GM18858 (cell line): ENCODE measurements around the gene ABCG2.

Experiments used
- ATAC-seq: cut with Tn5 transposase; IDR thresholded peaks from one replicate; pipeline ENCODE4 v1.9.1; 2021; ENCODE audit not compliant: unreplicated experiment

The ABCG2 gene

GRCh38 chr4:88077911-88078524 lies 80.4 kb downstream of the ABCG2 start:
- no peak for ATAC-seq

GRCh38 chr4:88075336-88075735 lies 83.1 kb downstream of the ABCG2 start:
- no peak for ATAC-seq

DNA sequence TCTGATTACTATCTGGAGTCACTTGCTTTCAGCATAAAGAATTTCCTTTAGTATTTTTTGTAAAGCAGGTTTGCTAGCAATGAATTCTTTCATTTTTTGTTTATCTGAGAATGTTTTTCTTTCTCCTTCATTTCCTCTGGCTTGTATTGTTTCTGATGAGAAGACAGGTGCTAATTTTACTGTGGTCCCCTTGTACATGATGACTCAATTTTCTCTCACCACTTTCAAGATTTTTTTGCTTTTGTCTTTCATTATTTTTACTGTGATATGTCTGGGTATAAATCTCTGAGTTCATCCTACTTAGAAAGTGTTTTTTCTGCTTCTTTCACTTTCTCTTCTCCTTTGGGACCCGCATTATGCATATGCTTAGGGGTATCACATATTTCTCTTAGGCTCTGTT lies 88.4 kb downstream of the ABCG2 start:
- no peak for ATAC-seq

- no peak for ATAC-seq
Measured at GRCh38 chr4:88064410-88064809, 94.0 kb downstream of the ABCG2 start.

DNA sequence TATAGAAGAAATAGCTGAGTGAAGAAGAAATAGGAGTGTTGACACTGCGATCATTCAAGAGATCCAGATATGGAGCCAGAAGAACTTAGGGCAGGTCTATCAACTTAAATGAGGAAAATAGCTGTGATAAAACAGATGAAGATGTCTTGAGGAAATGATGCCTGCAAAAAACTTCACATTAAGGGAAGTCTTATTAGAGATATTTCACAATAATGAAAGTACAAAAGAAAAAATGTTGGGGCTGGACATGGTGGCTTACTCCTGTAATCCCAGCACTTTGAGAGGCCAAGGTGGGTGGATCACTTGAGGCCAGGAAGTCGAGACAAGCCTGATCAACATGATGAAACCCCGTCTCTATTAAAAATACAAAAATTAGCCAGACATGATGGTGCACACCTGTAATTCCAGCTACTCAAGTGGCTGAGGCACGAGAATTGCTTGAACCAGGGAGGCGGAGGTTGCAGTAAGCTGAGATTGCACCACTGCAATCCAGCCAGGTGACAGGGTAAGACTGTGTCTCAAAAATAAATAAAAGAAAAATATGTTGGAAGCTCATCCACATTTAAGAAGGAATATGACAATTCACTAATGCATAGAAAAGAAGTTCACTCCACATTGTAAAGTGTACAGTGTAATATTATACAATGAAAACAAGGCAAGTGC lies 94.7 kb downstream of the ABCG2 start:
- ATAC-seq: no peak

- ATAC-seq: no peak
Measured at GRCh38 chr4:88062843-88063242, 95.6 kb downstream of the ABCG2 start.

DNA sequence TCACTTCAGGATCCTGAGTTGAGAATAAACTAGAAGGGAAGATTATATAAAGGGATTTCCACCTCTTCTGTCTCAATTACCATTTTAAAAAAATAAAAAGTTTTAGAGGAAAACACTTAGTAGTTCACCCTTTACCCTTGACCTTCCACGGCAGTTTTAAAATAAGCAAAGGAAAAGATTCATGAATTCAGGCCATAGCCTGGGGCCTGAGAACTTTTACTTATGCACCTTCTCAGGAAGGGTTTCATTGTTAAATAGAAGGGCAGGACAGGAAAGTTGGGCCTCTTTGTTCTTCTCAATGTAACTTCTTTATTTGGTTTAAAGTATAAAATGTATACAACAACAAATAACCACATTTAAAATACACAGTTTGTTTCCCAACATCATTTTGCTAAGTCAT lies 96.1 kb downstream of the ABCG2 start:
- no peak for ATAC-seq

DNA sequence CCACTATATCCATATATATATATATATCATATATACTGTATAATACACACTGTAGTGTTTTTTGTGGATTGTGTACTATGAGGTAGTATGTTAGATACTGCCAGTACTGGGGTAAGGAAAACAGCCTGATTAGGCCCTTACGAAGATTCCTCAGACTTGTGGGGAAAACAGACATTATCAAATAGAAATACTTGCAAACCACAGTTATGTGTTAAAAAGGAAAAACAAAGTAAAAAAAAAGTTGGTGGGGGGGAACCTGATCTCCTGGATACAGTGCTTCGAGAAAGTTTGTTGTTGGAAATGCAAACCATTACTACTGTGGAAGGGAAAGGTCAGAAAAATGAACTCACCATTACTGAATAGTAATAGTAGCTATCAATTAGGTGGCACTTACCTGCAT lies 98.0 kb downstream of the ABCG2 start:
- ATAC-seq: no peak

DNA sequence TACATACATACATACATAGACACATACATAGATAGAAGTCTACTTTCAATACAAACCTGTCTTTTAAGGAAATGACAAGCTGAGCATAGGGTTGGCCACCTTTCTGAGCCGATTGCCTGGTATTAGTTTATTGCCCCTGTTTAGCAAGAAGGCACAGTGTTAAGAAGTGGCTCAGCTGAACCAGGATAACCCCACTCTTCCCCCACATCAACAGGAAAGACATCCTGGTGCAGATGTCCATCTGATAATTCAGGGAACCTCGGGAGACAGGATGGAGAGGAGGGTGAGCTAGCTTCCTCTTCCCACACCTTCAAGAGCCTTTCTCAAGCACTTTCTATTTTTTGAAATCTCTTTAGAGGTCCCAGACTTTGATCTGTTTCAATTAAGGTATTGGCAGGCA lies 98.7 kb downstream of the ABCG2 start:
- ATAC-seq: no peak

DNA sequence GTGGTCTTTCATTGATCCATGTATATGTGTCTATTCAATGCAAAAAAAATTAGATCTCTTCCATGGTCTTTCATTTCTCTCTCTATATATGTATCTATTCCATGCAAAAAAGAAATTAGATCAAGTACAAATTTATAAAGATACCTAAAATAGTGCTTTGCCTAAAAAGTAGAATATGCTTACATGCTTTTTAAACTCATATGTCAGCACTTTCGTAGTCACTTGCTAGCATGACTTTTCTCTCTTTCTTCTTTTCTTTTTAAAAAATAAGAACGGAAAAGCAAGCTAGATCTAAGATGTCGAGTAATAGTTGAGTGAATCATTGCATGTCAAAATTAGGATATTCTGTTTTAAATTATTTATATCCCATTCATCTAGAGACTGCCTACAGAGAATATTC lies 100.1 kb downstream of the ABCG2 start:
- no peak for ATAC-seq

DNA sequence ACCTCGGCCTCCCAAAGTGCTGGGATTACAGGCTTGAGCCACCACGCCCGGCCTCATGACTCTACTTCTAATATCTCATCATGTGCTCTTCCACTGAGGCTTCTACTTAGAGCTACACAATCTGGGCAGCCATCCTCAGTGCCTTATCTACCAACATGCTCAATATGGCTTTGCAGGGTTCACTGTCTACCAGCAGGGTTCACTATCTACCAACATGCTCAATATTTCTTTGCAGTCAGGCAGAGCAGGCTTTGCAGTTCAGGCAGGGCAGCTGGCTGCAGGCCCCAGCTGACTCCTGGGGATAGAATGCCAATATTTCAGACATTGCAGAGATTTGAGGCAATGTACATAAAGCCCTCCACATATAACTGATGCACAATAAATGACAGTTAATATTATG lies 103.5 kb downstream of the ABCG2 start:
- no peak for ATAC-seq

- ATAC-seq: no peak
Measured at GRCh38 chr4:88054229-88054628, 104.2 kb downstream of the ABCG2 start.

DNA sequence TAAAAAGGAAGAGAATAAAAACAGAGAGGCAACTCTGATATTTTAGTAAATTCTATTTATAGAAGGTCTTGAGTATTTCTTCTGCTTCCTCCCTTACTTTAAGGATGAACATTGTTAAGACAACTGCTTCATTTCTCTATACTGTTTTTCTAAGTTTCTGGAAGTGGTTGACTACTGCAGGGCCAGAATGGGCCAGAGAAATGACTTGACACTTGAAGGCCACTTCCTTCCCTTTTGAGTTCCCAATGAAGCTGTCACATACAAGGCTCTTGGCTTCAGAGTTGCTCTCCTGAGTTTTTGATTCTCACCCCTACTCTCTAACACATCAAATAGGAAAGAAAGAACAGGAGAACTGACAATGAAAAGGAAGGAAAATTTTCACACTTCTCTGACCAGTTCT lies 113.4 kb downstream of the ABCG2 start:
- no peak for ATAC-seq

DNA sequence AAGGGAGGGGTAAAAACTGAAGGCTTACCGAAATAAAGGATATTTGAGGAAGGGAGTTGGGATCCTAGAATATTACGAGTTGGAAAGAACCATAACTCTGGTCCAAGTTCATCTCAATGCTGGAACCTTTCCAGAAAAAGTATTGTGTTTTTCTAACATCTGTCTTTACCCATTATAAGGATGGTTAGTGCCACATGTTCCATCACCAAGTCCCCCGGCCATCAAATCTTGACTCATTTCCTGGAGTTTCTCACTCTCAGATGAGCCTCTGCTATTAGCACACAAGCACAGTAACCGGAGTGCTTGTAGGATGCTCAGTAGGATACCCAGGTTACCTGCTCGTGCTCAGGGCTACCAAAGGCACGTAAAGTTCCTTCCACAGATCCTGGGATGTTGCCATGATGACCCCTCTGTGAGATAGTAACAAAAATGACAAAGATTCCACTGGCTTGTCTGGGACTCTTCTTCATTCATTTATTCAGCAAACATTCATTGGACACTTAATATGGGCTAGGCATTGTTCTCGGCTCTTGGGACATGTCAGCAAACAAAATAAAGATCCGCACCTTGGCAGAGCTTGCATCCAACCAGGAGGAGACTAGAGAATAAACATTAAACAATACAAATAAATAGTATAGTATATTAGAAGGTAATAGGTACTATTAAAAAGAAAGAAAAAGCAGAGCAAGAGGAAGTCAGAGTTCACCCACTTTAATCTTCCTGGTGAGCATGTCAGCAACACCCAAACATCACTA lies 114.7 kb downstream of the ABCG2 start:
- no peak for ATAC-seq

DNA sequence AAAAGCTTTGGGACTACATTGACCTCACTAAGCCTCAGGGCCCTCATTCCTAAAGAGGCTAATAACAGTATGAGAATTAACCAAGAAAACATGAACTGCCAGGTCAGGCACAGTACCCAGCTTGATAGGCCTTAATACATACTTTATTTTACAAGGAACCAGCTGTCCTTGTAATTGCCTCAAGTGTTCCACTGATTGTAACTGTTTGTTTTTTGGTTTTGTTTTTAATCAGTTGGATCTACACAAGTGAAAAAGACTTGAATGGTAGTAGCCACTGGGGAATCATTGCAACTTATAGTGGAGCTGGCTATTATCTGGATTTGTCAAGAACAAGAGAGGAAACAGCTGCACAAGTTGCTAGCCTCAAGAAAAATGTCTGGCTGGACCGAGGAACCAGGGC lies 115.4 kb downstream of the ABCG2 start:
- no peak for ATAC-seq

GRCh38 chr4:88041626-88042025 lies 116.8 kb downstream of the ABCG2 start:
- no peak for ATAC-seq

DNA sequence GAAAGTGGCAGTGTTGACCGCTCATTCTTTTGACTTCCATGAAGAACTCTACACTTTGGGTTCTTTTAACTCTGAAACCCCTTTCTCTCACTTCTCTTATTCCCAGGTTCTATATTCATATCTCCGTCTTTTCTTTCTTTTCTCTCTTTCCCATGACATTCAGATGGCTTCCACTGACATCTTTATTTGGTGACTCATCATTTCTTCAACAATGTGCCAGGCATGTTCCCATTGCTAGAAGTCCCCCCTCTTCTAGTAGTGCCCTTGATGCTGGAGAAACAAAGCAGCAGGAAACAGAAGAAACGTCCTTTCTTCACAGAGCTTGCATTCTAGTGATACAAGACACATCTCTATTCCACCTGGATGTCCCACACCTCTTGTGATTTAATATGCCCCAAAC lies 117.7 kb downstream of the ABCG2 start:
- no peak for ATAC-seq
